GM19193 (cell line): ENCODE results near the gene SLC45A1.

ENCODE experiments used
- POLR2A ChIP-seq: IDR thresholded peaks from 4 replicates; pipeline ENCODE4 v1.6.1; 2011; ENCODE audit not compliant: insufficient read depth, insufficient read length; ENCODE audit errors: extremely low read depth

Gene SLC45A1

DNA sequence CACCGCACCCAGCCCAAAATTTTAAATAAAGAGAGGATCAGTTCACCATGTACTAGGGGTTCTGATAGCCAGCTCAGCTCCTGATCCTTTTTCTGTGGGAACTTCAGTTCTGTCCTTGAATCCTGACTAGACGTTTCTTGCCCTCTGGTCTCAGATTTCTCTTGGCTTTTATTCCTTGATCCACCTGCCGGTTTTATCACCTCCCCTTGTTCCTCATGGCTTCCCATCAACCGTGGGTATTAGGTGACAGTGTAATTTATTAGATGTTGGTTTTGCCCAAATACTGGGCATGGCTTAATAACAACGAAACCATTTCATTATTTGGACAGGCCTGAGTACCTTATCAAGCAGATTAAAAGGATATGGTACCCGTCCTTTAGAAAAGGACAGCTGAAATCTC is 22.5 kb downstream of the SLC45A1 start:
- no peak for TF ChIP-seq POLR2A

- no peak for TF ChIP-seq POLR2A
Measured at GRCh38 chr1:8342325-8342724, 24.4 kb downstream of the SLC45A1 start.

GRCh38 chr1:8343044-8343443 is 25.1 kb downstream of the SLC45A1 start:
- TF ChIP-seq POLR2A = no peak

- TF ChIP-seq POLR2A = no peak
Measured at GRCh38 chr1:8343464-8344001, 25.6 kb downstream of the SLC45A1 start.

- no peak for TF ChIP-seq POLR2A
Measured at GRCh38 chr1:8344893-8345507, 27.1 kb downstream of the SLC45A1 start.

DNA sequence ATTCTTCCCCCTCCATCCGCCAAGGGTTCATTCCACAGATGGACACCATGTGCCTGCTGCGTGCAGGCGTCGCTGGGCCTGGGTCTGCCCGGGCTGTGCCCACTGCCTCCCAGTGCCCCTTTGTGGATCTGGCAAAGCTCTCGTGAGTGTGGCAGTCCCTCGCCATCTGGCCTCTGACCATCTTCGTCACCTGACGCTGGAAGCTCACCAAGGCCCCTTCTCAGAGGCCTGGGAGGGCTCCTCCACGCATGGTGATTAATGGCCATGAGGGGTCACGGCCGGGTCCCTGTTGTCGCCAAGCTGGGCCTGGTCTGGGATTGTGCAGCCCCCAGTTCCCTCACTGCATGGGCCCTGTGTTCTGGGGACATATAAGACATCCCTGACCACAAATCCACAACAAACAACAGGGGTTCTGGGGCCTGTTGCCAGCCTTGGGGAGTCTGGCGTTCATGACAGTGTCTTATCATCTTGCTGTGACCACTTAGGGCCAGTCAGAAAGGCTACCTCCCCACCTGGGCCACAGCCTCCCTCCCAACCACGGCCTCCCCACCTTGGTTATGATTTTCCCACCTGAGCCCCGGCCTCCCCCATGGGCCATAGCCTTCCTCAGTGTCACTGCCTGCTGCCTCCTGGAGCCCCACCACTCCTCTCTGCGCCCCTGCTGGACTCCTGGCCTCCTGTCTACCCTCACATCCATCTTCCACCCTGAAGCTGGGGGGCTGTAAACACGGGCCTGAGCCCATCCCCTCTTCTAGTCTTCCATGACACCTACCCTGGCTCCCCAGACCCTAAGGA is 27.9 kb downstream of the SLC45A1 start:
- no peak for TF ChIP-seq POLR2A

DNA sequence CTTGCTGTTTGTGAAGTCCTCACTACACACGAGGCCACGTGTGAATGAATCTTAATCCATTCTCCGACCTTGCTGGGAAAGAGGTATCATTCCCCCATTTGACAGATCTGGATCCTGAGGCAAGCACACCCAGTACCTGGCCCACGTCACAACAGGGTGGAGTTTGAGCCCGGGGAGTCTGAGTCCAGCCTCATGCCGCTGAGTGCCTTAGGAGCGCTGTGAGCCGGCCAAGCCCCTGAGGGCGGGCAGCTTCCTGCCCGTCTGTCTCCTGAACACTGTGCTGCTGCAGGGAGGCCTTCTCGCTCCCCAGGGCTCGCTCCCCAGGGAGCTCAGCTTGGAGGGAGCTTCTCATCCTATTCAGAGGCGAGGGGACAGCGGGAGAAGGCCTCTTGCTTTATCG is 29.7 kb downstream of the SLC45A1 start:
- no peak for TF ChIP-seq POLR2A

DNA sequence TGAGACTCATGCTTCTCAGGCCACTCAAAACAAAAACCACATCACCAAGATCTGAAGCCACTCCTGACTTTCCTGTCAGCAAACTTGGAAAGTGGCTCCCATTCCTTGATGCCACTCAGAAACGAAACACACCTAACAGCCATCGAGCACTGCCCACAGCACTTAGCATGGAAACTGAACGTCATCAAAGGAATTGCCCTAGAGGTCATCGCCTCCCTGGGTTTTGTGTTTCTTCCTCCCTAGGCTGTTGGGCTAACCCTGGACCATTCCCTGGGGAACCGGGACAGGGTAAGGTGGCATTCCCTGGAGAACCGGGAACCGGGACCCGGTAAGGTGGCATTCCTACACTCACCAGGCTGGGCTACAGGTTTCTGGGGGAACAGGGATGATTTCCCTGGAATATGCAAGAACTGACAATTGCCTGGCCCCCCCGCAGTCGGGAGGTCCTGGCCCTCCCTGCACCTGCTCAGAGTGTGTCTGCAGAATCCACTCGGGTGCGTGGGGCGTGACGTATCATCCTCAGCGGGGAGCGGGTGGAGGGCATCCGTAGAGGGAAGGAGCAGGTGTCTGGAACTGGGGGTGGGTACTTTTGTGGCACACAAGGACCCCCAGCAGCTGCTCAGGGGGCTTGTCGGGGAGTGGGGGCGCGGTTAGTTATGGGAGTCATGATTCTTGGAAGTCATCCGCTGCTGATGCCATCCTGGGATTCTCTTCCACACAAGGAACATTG is 30.3 kb downstream of the SLC45A1 start:
- TF ChIP-seq POLR2A = no peak

GRCh38 chr1:8348777-8349472 is 31.0 kb downstream of the SLC45A1 start:
- TF ChIP-seq POLR2A = no peak

GRCh38 chr1:8349473-8349865 is 31.6 kb downstream of the SLC45A1 start:
- no peak for TF ChIP-seq POLR2A

- TF ChIP-seq POLR2A = no peak
Measured at GRCh38 chr1:8349961-8350360, 32.0 kb downstream of the SLC45A1 start.

DNA sequence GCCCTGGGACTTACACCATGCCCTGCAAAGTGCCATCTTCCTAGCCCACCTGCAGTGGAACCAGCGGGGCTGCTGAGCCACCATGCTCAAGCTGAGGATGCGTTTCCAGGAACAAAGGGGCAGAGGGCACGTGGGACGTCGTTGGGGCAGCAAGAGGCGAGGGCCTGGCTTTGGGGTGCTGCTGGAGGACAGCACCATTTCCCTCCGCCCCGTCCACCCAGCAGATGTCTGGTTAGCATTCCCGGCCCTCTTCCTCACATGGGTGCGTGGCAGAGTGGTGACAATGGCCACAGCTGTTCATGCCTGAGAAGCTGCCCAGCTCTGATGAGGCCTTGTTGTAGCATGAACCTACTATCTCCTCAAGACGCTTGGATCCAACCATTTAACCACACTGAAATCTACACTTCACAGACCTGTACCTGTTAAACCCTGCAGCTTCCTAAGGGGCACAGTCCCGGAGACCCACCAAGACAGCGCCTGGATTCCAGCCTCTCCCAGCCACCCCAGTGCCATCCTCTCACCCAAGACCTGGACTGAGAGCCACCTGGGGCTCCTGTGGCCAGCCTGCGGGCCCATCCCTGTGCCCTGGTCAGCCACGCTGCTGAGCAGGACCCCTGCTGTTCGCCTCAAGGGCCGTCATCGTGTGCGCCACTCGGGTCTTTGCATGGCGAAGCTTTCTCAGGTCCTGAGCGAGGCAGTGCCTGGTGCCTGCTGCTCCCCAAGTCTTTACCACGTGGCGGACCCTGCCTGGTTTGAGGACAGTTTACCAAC is 33.2 kb downstream of the SLC45A1 start:
- TF ChIP-seq POLR2A = peak; percentile 29

DNA sequence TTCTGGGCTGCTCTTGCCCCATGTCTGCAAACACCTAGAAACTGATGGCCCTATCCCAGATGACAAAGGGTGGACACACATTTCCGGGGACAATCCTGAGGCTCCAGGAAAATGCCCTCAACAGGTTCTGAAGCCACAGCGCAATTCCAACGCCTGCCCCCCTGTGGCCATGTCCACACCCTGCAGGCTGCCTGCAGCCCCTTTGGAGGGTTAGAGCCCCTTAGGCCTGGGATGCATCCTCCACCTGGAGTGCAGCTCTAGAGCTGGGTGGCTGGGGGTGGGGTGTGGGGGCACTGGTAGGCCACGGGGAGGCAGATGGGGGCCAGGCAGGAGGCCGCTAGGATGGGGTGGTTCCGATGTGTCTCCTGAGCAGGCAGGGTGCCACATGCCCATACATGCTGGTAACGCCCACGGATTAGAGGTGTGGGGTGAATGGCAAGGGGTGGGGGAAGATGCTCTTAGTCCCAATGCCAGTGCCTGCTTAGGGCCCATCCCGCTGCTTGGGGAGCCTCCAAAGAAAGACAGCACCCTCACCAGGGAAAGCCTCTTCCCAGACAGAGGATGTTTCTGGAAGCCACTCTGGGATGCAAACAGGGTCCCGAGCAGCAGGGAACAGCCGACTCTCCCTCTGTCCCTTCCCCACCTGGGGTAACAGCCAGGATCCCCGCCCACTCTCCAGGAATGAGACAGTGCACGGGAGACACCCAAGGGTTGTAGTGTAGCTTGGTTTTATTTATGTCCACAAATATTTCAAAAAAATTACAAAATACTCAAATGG is 34.0 kb downstream of the SLC45A1 start:
- TF ChIP-seq POLR2A = no peak
